Activated CD4-positive, alpha-beta T cell treated with anti-CD3 and anti-CD28 coated beads, Interleukin-2, amount 50 U/mL, for 48 hours (primary cell): ENCODE results near the gene MLYCD.

ENCODE experiments used
- DNase-seq, 2 experiments: peaks; one replicate each; pipeline ENCODE4 v3.0.0-alpha.2; 2020

MLYCD gene

GRCh38 chr16:83899978-83900377 lies 1.1 kb downstream of the MLYCD start:
- no peak for DNase-seq

- no peak for DNase-seq
Observed at GRCh38 chr16:83900571-83900970, 1.7 kb downstream of the MLYCD start.

- no peak for DNase-seq
Observed at GRCh38 chr16:83901101-83901500, 2.2 kb downstream of the MLYCD start.

DNA sequence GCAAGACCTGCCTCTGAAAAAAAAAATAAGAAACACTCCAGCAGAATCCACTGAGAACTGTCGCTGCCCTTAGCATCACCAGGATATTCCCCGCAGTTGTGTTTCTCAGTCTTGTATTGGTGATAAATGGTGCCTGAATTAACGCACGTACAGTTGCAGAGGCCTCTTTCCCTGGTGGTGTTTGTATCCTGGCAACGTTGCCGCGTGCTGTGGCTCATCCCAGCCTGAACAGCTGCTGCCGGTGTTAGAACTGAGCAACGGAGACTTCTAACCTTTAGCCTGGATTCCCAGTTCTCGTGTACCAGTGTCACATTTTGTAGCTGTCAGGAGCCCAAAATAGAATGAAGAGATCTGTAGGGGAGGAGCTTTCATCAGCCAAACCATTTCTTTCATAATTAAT lies 4.8 kb downstream of the MLYCD start:
- DNase-seq = no peak

DNA sequence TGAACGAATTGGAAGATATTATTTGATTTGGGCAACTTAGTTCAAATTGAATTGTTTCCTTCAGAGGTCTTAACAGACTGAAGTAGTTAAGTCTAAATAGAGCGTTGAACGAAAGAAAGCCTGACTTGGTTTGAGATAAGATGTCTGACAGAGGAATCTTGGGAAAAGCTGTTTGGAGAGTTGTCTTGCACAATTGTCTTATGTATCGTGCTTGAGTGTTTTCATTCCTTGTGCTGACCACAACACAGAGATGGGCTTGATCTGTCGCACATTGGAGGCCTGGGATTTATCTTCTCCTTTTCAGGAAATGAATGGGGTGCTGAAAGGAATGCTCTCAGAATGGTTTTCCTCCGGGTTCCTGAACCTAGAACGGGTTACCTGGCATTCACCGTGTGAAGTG lies 7.8 kb downstream of the MLYCD start:
- DNase-seq = no peak

- no peak for DNase-seq
Observed at GRCh38 chr16:83907111-83907510, 8.2 kb downstream of the MLYCD start.

DNA sequence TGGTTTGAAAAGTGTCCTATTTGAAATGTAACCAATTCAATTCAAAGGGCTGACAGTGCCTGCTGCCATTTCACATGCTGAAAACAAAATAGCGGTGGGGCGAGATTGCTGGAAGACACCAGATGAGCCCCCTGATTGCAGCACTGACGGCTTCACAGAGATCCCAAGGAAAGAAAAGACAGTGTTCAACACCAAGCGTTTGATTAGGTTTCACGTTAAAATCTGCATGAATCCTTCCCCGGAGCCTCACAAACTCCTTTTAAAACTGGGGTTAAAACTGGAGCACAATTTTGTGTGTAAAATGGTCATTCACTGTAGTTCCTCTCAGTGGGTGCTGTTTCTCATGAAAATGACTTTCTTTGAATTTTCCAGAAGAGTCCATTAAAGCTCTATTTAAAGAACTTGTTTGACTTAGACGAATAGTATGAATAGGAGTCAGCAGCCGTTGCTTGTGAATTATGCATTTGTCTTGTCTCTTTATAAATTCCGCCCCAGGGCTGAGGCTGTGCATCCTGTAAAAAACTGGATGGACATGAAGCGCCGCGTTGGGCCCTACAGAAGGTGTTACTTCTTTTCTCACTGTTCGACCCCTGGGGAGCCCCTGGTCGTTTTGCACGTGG lies 8.8 kb downstream of the MLYCD start:
- DNase-seq = no peak

GRCh38 chr16:83908798-83909197 lies 9.9 kb downstream of the MLYCD start:
- DNase-seq = no peak

DNA sequence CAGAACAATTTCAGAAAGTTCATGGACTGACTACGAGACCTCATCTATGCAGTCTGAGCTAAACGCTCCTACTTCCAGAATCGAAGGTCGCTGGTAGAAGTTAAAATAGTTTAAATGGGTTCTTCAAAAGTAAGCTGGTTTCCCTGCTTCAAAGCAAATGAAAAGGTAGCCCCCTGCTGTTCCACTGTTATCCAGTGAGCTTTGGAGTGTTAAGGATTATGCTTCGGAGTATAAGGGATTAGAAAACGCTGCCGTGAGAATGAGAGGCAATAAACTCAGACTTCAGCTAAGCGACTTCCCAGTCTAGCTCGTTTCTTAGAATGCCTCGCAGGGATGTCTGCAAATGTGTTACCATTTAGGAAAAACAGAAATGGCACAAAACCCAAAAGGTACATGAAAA lies 12.4 kb downstream of the MLYCD start:
- DNase-seq = no peak

- DNase-seq = no peak
Observed at GRCh38 chr16:83912519-83913244, 13.8 kb downstream of the MLYCD start.

- no peak for DNase-seq
Observed at GRCh38 chr16:83913245-83913633, 14.3 kb downstream of the MLYCD start.

DNA sequence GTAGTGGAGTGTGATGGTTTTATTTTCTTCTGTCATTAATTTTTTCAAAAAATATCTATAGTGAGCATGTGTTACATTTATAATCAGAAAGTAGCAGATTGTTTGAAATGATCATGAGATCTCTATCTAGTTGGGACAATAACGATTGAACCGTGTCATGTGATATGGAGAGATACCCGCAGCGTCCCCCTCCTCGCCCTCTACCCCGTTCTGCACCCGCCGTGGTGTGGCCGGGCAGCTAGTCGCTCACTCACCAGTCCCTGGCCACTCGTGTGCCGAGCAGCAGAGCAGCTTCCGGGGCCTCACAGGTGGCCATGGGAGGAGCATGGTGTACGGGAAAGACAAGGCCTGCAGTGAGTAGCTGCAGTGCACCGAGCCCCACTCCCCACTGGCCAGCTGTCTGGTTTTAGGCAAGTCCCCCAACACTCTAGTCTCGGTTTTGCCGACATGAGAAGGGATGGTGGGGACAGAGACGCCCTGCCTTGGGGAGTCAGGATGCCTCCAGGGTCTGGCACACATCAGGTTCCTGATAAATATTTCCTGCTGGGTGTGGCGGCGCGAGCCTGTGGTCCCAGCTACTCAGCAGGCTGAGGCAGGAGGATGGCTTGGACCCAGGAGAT lies 15.3 kb downstream of the MLYCD start:
- no peak for DNase-seq

DNA sequence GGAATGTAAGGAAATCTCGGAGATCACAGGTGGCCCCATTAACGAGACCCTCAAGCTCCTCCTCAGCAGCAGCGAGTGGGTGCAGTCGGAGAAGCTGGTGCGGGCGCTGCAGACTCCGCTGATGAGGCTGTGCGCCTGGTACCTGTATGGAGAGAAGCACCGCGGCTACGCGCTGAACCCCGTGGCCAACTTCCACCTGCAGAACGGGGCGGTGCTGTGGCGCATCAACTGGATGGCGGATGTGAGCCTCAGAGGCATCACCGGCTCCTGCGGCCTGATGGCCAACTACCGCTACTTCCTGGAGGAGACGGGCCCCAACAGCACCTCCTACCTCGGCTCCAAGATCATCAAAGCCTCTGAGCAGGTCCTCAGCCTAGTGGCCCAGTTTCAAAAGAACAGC lies 16.2 kb downstream of the MLYCD start:
- DNase-seq = no peak

DNA sequence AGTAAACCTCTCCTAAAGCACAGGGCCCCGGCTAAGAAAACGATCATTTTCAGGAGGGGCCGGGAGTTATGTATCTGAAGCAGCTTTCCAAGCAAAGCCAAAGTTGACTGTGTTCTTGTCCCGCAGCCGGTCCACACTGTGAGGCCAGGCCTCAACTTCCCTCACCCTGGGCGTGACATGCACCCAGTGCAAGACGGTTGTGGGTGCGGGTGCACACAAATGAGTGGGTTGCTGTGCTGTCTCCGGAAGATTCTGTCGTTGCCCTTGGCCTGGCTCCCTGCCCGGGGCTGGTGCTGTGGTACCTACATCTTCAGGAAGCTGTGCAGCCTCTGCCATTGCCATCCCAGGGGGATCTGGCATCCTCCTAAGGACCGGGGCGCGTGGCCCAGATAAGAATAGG lies 16.6 kb downstream of the MLYCD start:
- no peak for DNase-seq

DNA sequence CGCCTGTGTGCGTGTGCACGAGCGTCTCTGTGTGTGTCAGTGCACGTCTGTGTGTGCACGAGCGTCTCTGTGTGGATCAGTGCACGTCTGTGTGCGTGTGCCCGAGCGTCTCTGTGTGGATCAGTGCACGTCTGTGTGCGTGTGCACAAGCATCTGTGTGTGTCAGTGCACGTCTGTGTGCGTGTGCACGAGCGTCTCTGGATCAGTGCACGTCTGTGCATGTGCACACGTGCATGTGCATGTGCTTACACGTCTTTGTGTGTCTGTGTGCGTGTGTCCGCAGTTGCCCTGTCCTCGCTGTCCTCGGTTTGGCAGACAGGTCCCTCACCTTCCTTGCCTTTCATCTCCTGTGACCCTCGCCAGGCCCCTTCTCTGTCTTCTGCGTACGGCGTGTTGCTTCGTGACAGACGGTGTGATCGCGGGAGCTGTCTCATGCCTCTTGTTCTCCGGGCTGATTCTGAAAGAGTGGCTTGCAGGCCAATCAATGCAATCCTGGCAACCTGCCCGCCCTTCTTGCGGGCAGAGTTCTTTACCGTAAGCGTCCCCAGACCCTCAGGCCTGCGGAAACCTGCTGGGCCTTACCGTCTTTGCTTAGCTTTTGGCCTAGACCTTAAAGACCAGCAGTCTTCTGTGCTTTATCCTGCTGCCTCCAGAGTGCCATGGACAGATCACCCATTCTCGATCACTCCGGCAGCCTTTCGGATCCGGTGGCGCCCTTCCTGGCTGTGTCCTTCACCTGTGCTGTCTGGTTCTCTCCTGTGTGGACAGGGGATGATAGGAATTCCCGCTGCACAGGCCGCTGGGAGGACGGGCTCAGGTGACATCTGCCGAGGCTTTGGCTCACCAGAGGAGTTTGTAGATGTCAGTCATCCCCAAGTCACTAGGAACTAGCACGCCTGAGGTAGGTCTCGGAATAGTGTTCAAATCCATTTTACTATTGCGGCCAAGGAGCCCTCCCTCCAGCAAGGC lies 18.5 kb downstream of the MLYCD start:
- no peak for DNase-seq

GRCh38 chr16:83920894-83921491 lies 22.1 kb downstream of the MLYCD start:
- no peak for DNase-seq

GRCh38 chr16:83923581-83924365 lies 24.9 kb downstream of the MLYCD start:
- DNase-seq = no peak

- no peak for DNase-seq
Observed at GRCh38 chr16:83924686-83925085, 25.8 kb downstream of the MLYCD start.

- no peak for DNase-seq
Observed at GRCh38 chr16:83925095-83925905, 26.4 kb downstream of the MLYCD start.

GRCh38 chr16:83925957-83926725 lies 27.2 kb downstream of the MLYCD start:
- no peak for DNase-seq
